Right atrium auricular region (tissue), 2 donors: ENCODE results near the gene PTPN12. TPM values are rescaled to one million over a fixed set of nuclear protein-coding genes. Genes with fewer than 3 reads are reported as not detected.

Experiments used
- DNase-seq: peaks from one replicate; pipeline ENCODE4 v3.0.0-alpha.2; 2019; ENCODE audit warnings: low spot score
- H3K27ac ChIP-seq, 2 donors: fragments of 200-600 bp; sonication (generic); 1 replicate in 1 of 2; 2 replicates in 1 of 2; pipeline ENCODE4 v1.5.1; 2016 to 2019
- H3K27me3 ChIP-seq, 2 donors: fragments of 200-600 bp; sonication (generic); one replicate each; pipeline versions ENCODE4 v1.5.1 to v1.6.0; 2017 to 2019
- H3K36me3 ChIP-seq: fragments of 200-600 bp; sonication (generic); one replicate; pipeline ENCODE4 v1.5.1; 2016
- H3K4me1 ChIP-seq, 2 donors: fragments of 200-600 bp; sonication (generic); one replicate each; pipeline versions ENCODE4 v1.5.1 to v1.6.0; 2017 to 2019
- H3K4me3 ChIP-seq, 2 donors: fragments of 200-600 bp; sonication (generic); 1 replicate in 1 of 2; 2 replicates in 1 of 2; pipeline ENCODE4 v1.5.1; 2017 to 2019; ENCODE audit warnings: mild to moderate bottlenecking in 1 of 2, moderate library complexity in 1 of 2
- H3K9me3 ChIP-seq, 2 donors: fragments of 200-600 bp; sonication (generic); one replicate each; pipeline ENCODE4 v1.5.1; 2019
- total RNA-seq, 2 donors: library from RNA; depleted of rRNA; stranded (reverse); fragments of >200 nt; gene quantifications; one replicate each; pipeline ENCODE4 v1.1.0, GENCODE V29; 2016
- TF ChIP-seq, protein P1 (sequence below), 2 donors: fragments of 200-600 bp; sonication (generic); IDR thresholded peaks; one replicate each; pipeline ENCODE4 v1.5.1; 2019; ENCODE audit warnings: antibody characterized with exemption in 2 of 2

The PTPN12 gene
- total RNA-seq, 2 donors from 2014 or later = 38.8 to 54.2 TPM

DNA sequence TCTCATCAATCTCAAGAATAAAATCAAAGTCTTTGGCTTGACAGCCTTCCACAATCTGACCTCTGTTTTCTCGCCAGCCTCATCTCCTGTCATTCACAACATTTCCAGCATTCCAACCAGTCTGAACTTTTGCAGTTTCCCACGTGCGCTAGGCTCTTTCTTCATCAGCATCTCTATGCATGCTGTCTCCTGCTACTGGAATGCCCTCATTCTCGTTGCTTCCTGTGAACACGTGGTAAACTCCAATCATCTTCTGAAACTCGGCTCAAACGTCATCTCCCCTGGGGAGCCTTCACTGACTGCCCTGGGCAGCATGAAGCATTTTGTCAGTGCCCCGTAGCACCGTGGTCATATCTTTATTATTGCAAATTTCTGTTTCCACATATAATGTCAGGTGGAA, 146.9 kb downstream of the PTPN12 start:
- H3K27ac ChIP-seq = no peak overlapping the region
- no peaks in the 10 kb centered on the region for H3K27me3 ChIP-seq
- DNase-seq = peak; percentile 73
- no peaks in the 10 kb centered on the region for H3K9me3 ChIP-seq
- TF ChIP-seq, protein P1, sequence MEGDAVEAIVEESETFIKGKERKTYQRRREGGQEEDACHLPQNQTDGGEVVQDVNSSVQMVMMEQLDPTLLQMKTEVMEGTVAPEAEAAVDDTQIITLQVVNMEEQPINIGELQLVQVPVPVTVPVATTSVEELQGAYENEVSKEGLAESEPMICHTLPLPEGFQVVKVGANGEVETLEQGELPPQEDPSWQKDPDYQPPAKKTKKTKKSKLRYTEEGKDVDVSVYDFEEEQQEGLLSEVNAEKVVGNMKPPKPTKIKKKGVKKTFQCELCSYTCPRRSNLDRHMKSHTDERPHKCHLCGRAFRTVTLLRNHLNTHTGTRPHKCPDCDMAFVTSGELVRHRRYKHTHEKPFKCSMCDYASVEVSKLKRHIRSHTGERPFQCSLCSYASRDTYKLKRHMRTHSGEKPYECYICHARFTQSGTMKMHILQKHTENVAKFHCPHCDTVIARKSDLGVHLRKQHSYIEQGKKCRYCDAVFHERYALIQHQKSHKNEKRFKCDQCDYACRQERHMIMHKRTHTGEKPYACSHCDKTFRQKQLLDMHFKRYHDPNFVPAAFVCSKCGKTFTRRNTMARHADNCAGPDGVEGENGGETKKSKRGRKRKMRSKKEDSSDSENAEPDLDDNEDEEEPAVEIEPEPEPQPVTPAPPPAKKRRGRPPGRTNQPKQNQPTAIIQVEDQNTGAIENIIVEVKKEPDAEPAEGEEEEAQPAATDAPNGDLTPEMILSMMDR (IDR thresholded peaks at IDR 0.05) = no peak
- H3K4me1 ChIP-seq = peaks cover 0 to 3% of the 10 kb centered on the region in 2 donors
- H3K36me3 ChIP-seq = peaks cover 6% of the 10 kb centered on the region
- H3K4me3 ChIP-seq = no peak overlapping the region

DNA sequence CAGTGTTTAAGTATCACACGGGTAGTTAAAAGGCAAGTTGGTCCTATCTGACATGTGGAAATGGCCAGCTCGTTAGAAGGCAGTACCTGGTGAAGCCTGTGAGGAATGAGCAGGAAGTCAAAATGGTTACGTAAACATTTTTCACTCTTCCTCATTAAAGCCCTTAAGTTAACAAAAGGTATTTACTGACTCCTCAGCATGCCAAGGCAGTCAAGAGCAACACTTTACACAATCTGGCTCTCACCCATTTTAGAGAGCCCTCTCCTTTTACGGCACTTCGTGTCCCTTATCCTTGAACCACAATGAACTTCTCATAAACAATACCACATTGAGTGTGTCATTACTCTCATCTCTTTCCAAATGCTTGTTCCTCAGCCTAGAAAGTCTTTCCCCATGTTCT, 148.1 kb downstream of the PTPN12 start:
- TF ChIP-seq, protein P1 (IDR thresholded peaks at IDR 0.05) = no peak
- Histone ChIP-seq H3K36me3 (peaks cover 6% of the 10 kb centered on the region), H3K27me3 (no peaks in the 10 kb centered on the region), H3K4me3 (no peak overlapping the region), H3K4me1 (peaks cover 0 to 3% of the 10 kb centered on the region in 2 donors), H3K27ac (no peak overlapping the region), H3K9me3 (no peaks in the 10 kb centered on the region)
- DNase-seq = no peak

DNA sequence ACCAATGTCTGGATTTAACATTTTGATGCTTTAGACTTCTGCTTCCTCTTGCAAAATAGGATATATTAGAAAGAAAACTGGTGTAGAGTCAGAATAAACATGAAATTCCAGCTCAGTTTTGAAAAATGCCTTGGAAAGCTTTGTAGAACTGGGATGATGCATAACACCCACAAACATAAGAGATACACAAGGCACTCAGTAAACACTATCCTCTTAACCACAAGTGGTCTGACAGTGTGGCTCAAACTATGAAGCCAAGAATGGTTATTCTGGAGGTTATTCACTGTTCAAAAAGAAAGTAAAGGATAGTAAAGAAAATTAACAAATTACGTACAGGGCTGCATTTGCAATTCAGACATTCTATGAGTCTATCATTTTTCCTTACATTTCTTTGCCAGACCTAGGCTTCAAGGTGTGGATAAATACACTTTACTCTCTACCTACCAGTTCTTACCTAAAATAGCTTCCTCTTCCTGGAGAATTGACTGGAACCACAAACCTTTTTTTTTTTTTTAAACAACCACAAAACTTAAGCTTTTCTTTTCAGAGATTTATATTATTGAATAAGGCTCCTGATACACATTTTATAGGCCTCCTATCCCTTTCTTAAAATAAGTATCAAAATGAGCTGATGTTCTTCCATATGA, 150.1 kb downstream of the PTPN12 start:
- H3K4me1 ChIP-seq = peaks cover 0 to 3% of the 10 kb centered on the region in 2 donors
- TF ChIP-seq, protein P1 (IDR thresholded peaks at IDR 0.05) = no peak
- no peaks in the 10 kb centered on the region for H3K9me3 ChIP-seq
- H3K36me3 ChIP-seq = peaks cover 6% of the 10 kb centered on the region
- no peak overlapping the region for H3K27ac ChIP-seq
- no peaks in the 10 kb centered on the region for H3K27me3 ChIP-seq
- DNase-seq = no peak
- H3K4me3 ChIP-seq = no peak overlapping the region

- peaks cover 0 to 3% of the 10 kb centered on the region in 2 donors for H3K4me1 ChIP-seq
- peaks cover 6% of the 10 kb centered on the region for H3K36me3 ChIP-seq
- TF ChIP-seq, protein P1 (IDR thresholded peaks at IDR 0.05) = no peak
- no peak for DNase-seq
- H3K4me3 ChIP-seq = no peak overlapping the region
- no peaks in the 10 kb centered on the region for H3K27me3 ChIP-seq
- no peak overlapping the region for H3K27ac ChIP-seq
- no peaks in the 10 kb centered on the region for H3K9me3 ChIP-seq
These were observed 150.7 kb downstream of the PTPN12 start for GRCh38 chr7:77687747-77688144.

Other genes starting within 250 kb of the PTPN12 start
- 10 to 100 TPM in 1 of 2 donors, 1 to 10 TPM in 1; 6.4 to 13.5 TPM for gene GSAP, start 120.9 kb upstream of the PTPN12 start, total RNA-seq
- 1 to 10 TPM; 7.5 to 7.9 TPM for gene RSBN1L, start 159.2 kb downstream of the PTPN12 start, total RNA-seq